NOMO-1 (cell line): Measurements from ENCODE around the gene NFIB.

Experiments used
- DNase-seq, 2 experiments: peaks; one replicate each; lab custom pipeline; 2025; ENCODE audit not compliant: unreplicated experiment in 2 of 2; lab: John Stamatoyannopoulos, UW

Gene NFIB

DNA sequence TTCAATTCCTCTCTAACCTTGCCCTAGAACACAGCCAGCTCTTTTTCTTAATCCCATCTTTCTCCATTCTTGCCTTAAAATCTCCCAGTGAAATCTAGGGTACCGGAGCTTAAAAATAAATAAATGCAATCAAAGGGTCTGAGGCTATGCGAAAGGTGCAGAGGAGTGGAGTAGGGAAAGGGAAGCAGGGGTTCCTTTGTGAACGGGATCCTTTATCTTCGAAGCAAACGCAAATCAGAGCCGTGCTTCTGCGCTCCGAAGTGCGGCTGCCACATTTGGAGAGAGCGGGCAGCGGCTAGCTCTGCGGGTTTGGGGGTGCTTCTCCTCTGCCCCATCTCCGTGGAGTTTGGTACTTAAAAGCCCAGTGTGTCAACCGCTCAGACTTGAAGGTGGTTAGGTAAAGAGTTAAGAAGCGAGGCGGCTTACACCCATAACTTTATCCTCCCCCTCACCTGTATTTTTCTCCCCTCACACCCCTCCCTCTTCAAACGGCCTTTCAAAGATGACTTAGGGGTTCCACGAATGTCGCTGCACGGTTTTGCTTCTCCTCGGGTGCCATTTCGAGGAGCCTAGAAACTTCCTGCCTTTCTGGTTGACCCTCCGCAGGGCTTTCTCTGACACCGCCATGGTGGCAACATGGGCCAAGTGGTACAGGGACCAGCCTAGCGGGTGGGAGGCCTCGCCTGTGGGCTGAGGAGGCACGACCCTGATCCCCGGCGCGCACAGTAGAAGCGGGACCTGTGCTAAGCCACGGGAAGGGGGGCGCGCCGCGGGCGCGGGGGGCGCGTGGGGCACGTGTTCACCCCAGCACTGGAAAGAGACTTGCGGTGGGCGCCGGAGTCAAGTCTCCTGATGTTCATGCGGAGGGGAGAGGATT lies 31.7 kb upstream of the NFIB start:
- DNase-seq, result no peak

DNA sequence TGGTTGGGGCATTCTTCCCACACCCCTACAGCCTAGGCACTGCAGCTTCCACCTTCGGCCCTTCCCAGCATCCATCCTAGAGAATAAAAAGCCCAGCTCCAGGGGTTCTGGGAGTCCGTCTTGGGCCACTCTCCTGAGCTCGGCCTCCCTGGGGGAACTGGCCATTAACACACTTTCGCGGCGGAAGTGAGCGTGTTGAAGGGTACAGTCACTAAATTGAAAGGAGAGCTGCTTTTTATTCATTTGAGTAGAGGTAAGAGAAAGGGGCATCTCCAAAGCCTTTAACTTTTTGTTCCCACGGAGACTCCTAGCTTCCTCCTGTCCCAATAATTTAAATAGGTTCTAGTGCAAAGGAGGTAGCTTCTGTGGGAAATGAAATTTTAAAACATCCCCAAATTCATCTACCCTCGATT lies 31.0 kb upstream of the NFIB start:
- no peak for DNase-seq

DNA sequence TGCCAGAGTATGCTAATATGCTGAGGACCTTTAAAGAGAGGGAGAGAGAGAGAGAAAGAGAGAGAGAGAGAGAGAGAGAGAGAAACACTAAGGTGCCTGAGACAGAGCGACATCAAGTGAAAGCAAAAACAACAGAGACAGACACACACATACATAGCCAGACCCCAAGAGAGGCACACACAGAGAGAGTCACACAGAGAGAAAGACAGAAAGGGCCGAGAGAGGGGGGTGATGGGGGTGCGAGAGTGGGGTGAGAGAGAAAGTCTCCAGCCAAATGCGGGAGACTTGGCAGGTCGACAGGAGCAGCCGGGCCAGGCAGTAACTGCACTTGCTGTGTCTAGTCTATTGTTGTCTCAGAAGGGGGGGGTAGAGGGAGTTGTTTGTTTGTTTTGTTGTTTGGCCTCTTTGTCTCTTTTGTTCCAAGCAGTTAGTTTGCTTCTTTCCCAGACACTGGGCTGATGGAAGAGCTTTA lies 30.1 kb upstream of the NFIB start:
- DNase-seq, result no peak

DNA sequence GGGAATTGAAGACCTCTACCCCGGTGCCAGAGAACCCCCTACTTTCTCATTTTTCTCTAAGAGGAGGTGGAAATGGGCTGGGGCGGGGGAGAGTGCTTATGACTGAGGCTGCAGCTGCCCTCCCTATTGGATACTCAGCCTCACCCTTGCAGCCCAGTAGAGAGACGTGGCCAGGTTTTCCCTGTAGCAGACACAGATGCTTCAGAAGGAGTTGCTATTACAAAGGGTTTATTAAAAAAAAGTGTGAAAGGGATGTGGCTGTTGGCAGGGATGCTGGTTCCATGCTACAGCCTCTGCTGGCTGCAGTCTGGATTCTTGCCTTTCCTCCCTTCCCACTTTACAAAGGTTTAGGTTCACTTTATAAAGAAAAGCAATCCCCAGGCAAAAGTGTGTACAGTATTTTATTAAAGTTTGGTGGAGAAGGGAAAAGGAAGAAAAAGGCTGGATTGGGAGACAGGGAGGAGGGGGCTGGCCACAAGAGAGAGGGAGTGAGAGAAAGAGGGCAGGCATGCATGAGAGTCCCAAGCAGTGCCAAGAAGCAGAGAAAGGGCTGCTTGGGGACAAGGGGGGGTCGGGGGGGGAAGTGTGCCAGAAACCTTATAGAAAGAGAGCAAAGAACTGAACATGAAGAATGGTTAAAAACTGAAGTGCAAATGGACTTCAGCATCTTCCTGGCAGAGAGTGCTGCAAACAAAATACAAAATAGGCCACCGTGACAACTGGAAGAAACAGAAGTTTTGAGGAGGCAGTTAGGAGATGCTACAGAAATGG lies 29.5 kb upstream of the NFIB start:
- DNase-seq, result no peak

DNA sequence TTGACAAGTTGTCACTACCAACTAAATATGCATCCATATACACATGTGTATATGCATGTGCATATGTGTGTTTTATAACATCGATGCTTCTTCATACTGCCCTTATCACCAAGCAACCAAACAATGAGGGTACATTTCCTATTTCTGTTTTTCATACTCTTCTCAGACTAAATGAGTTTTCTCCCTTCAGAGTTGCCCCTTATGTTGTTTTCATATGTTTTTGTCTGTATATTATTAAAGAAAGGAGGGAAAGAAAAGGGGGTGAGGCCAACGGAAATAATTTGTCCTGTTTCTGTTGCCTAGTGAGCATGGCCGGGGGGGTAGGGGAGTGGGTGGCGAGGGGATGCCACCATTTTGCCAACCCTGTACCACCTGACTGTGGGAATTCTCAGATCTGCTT lies 28.8 kb upstream of the NFIB start:
- DNase-seq, result no peak

DNA sequence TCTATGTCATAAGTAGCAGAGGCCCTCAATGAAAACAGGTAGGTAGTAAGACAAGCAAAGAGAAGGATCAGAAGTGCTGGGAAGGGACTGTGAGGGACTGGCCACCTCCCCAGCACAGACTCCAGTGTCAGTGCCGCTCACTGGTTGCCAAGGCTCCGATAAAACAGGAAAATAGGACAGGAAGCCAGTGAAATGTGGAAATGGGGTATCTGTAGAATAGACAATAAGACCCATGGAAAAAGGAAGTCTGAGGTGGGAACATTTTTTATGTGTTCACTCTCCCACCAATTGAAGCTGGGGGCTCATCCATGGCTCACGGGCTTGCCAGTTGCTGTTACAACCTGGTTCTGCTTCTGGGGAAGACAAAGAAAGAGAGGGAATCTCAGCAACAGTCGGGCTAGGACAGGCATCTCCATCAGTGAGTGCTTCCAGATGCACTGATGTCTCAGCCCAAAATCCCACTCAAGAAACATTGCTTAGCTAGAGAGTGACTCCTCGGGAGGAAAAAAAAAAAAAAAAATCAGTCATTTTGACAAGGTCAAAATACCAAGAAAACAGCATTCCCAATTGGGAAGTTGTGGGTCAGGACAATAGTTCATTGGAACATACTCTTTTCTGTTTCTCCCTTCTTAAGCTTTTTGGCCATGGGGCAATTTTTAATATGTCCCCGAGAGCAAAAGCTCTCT lies 27.6 kb upstream of the NFIB start:
- no peak for DNase-seq

DNA sequence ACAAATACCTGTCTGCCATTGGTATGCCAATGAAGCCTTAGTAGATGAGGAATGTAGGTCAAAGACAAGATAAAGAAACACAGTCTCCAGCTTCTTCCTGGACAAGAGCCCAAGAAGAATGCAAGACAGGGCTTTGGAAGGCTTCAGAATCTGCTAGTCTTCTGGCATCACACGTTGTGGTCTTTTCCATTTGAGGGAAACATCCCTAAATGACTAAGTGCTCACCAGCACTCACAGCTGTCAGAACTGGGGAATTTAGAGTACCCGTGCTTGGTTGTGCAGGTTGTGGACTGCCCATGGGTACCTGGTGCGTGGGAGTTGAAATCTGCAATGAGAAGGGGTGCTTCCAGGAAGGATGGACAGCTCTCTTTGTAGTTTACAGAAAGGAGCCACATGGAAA lies 27.1 kb upstream of the NFIB start:
- no peak for DNase-seq

DNA sequence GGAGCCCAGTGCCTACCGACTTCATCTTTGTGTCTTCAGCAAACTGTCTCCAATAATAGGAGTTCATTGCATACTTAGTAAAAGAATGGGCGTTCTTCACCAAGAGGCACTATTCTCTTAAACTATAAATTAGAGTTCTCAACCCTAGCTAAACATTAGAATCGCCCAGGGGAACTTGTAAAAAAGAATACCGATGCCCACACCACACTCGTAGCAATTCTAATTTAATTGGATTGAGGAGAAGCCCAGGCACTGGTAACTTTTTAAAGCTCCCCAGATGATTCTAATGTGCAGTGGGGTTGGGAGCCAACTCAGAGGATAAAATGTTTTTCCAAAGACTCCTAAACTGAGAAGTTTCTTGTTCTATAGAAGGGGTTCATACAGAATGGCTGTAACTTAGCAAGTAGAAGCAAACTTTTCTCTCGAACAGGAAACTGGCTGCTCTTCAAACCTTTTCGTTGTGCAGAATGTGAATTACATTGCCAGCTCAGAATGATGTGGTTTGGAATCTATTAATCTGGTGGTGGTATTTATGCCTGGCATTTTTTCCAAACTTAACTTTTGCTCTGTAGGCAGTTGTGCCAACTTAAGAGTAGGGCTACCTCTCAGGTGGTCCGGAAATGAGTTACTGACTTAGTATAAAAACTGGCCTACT lies 26.4 kb upstream of the NFIB start:
- DNase-seq, result no peak

DNA sequence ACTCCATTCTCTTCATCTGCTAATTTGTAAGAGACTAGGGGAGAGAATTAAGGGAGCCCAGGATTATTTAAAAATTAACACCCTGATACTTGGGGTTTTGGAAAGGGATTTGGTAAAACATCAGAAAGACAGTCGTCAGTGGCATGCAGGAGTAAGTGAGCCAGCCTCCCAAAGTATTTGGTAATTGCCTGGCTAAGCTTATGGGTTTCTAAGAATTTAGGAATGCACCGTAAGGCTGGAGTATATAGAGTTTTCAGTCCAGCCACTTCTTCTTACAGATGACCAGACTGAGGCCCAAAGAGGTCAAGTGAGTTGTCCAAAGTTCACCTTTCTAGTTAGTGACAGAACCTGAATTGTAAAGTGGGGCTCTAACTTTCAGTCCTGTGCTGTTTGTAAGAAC lies 25.8 kb upstream of the NFIB start:
- DNase-seq, result no peak

DNA sequence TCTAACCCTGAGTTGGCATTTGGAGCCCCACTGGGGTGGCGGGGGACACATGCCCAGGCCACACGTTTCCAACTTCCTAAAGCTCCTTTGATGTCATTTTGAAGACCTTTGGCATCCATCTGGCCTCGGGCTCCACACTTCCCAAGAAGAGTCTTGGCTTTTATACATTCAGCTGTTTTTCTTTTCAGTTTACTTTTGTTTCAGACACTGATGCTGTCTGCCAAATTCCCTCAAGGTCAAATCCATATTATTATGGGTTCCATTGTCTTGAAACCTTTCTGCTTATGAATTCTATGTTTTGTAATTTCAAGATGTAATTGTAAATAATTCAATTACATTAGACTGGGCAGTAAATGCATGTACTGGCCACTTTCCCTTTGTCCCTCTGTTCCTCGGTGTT lies 23.7 kb upstream of the NFIB start:
- no peak for DNase-seq

DNA sequence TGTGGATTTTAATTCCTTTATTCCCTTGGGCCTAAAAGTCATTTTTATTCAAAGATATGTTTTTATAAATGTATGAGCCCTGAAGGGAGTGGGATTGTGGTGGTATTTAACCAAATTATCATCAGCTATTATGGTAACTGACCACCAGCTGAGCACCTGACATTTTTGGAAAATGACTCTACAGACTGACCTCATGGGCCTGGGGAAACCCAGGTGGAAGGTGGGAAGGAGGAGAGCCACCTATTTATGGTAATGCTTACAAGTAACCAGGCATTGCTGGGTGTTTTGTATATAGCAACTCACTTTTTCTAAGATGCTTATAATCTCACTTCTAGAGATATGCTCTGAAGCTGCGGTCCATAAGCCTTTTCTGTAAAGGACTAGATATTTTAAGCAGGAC lies 22.3 kb upstream of the NFIB start:
- DNase-seq, result no peak

DNA sequence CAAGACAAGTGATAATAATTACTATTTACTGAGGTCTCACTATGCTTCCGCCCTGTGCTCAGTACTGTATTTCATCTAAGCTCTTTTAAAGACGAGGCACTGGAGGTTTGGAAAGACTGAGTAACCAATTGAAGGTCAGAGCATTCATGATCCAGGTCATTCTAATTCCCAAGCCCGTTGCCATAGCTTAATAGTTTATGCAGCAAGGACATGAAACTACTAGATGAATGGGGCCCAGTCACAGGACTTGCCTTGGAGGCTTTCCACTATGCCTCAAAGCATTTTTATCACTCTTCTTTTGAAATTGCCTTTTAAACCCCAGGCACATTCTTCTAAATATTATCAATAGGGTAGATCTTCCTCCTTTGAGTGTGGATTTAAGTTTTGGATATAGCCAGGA lies 17.2 kb upstream of the NFIB start:
- no peak for DNase-seq

DNA sequence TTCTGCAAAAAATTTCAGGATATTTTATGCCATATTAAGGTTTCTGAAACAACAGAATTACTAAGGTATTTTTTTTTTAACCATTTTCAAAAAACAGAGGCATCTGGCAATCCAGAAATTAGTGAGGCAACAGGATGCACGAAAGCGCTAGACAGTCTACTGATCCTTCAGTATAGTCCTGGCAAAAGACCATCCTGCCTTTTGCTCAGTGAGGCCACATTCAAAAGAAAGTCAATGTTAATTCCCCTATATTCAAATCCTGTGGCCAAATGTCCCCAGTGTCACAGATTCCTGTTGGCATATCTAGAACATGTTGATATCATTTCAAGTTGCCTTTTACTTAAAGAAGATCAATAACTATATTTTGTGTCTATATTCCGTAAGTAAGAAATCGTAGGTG lies 13.1 kb upstream of the NFIB start:
- DNase-seq, result no peak

DNA sequence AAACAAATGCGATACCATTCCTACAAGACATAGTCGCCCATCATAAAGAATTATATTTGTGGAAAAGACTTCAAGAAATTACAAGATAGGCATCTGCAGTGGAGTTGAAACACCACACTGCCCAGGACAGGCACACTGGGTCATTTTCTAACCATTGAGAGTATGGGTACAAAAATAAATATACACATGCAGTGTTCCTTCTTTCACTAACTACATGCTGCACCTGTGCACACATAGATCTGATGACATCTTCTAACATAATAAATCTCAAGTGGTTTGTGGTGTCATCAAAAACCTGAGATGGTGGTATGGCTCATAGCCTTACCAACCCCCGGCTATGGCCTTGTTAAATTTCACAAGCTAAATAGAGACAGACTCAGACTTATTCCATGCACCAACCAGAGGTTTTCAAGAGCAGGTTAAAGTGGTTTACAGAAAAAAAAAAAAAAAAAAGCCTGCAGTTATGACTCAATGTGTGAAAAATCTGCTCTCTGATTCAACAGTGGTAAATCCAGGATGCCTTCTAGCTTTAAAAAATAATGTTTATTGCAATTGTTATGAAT lies 12.4 kb upstream of the NFIB start:
- no peak for DNase-seq

DNA sequence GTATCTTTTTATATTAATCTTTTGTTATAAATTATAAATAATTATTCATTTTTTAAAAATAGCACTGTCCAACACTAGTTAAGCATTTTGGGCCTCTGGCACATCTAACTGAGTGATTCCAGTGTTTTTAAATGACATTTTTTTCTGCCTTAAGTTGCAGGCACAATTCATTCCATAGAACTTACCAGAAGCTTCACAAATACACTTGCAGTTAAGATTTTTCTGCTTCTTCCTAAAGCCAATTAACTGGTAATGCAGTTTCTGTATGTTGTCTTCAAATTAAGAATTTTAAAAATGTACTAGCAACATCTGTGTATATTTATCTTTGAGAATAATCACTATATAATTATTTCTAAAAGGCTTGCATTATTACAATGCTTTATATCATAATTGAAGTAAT lies 11.2 kb upstream of the NFIB start:
- no peak for DNase-seq

DNA sequence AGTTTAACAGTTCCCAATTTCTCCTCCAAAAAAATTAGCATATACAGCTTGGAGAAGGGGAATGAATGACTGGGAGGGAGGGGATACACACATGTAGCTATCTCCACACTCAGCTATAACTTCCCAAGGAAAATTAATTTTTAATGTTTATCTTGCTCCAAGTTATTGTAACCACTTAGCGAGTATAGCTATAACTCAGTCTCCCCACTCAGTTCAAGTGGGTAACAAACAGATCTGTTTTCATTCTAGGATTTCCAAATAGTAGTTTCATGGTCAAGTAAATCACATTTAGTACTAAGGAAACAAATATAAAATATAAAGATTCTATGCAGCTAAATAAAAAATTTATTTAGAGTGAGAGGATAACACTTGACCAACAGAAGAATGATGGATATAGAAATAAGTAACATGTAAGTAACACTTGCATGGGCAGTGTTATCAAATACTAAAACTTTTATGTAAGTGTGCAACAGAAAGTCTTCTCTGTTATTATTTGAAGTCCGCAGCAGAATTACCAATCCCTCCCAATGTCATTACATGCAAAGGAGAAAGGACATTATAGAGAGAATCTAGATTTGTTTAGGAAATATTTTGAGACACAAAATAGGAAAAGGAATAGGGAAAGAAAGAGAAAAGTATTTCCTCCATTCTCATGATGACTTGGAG lies 10.2 kb upstream of the NFIB start:
- no peak for DNase-seq

DNA sequence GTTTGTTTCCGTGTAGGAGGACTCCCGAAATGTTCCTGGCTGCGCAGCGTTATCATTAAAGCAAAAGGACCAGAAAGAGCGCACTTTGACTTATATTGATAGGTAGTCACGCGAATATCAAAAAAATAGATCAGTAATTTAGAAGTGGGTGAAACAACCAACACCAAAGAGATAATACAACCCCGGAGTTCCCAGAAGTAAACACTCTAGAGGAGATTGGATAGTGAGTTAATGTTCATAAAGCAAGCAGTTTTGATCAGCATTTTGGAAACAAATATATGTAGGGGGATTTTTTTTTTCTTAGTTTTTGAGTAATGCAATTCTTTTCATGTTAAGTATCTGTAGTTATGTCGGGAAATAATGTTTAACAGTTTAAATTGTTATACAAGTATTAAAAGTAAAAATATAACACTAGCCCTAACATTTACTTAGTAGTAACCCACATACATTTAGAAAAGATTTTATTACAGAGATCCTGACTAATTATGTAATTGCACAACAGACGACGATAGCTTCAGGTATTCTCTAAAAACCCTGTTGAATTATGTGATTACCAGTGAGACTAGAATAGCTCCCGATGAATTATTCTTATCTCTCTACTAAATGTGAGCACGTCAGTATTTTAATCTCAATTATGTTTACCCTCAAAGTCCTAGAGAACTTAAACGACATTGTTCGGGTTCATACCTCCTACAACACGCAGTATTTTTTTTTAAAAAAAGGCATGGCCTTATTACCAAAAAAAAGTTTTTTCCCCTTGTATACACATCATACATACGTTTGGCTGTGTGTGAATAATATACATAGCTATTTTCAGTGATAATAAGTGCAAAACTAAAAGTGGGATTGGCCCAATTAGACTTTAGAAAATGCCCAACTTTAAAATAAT lies 9.4 kb upstream of the NFIB start:
- no peak for DNase-seq

DNA sequence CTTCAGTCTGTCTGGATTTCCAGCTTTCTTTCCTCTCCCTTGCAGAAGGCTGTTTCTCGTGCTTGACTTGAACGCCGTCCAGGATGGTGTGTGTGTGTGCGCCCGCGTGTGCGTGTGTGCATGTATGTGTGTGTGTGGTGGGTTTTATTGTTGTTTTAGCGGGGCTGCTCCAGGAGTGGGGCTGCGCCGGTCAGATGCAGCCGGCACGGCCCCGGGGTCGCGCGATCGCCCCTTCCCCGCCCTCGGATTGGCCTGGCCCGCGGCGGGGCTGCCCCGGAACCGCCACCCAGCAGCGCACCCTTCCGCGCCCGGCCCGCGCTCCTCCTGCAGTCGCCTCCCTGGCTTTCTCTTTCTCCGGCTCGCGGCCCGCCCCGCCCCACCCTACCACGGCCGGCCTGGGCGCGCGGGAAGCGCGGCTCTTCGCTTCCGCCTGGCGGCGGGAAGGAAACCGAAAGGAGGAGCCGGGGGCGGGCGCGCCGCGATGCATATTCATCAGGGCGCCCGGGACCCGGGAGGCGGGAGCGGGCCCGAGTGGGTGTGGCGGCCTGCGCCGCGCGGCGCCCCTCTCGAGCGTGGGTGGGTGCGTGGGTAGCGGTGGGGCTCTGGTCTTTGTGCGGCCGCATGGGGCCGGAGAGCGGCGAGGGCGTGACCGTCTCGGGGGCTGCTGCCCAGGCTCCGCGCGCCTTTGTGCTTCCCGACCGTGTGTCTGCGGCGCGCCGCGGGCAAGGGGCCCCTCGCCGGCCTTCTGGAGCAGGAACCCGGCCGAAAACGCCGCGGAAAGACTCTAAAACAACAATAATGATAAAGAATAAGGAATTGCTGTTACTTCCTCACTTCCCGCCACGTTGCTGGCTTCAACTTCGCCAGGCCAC lies 8.5 kb upstream of the NFIB start:
- DNase-seq, result peak; percentile 49 to 73
